Measurements from ENCODE around the gene FFAR1. TPM values are rescaled to one million over a fixed set of nuclear protein-coding genes. Genes with fewer than 3 reads are reported as not detected.

The FFAR1 gene
- polyA plus RNA-seq, 1 of the 3 experiments (the other 2 are of a cell fraction), result not detected

DNA sequence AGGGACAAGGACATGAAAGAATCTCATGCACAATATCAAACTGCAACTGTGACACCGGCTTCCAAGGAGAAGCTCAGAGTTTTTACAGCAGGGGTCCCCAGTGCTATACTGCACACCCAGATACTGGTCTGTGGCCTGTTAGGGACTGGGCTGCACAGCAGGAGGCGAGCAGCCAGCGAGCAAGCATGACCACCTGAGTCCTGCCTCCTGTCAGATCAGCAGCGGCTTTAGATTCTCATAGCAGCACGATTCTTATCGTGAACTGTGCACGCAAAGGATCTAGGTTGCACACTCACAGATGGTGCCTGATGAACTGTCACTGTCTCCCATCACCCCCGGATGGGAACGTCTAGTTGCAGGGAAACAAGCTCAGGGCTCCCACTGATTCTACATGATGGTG, 31.8 kb upstream of the FFAR1 start:
- Histone ChIP-seq H3K36me3 (replicated peaks in 1 of 2; ENCODE audit: control insufficient read depth in 1 of 2, insufficient read depth in 2 of 2, low read length in 1 of 2) (no peaks in the 10 kb centered on the region), H3K4me1 (ENCODE audit: control insufficient read depth in 1 of 2, insufficient read depth in 2 of 2, low read depth in 1 of 2, low read length in 1 of 2) (no peaks in the 10 kb centered on the region), H3K27ac (ENCODE audit: low read depth in 2 of 2, low read length in 1 of 2) (no peak overlapping the region), H4K20me1 (ENCODE audit: insufficient read depth) (no peaks in the 10 kb centered on the region), H3K9ac (no peak overlapping the region), H3K79me2 (ENCODE audit: insufficient read depth) (no peaks in the 10 kb centered on the region), H3F3A (replicated peaks; ENCODE audit: insufficient read depth) (no peaks in the 10 kb centered on the region), H3K4me3 (ENCODE audit: low read depth in 2 of 2, low read length in 1 of 2) (no peak overlapping the region), H3K27me3 (ENCODE audit: insufficient read depth) (no peaks in the 10 kb centered on the region), H3K9me2 (no peaks in the 10 kb centered on the region), H2AFZ (ENCODE audit: low read depth) (no peak overlapping the region), H3K4me2 (no peak overlapping the region), H3K9me3 (no peaks in the 10 kb centered on the region)
- ChIA-PET POLR2A (no interaction called here), CTCF (interaction anchor here (0.6 to 1.5 kb wide), 6 partner anchors 15 to 195 kb away, joined by 3 to 4 read pairs (median 4); no protein-coding TSS in a partner anchor)
- 33% methylated on average over 7 of the region's 9 CpGs for WGBS (ENCODE audit: low lambda C conversion rate)
- TF ChIP-seq YY1 (IDR thresholded peaks at IDR 0.05; ENCODE audit: low read depth) (no peak), JUND (IDR thresholded peaks at IDR 0.05) (no peak), RXRA (IDR thresholded peaks at IDR 0.05; ENCODE audit: borderline replicate concordance, low read depth) (no peak), TEAD4 (IDR thresholded peaks at IDR 0.05; ENCODE audit: borderline replicate concordance, insufficient read depth) (no peak), REST (IDR thresholded peaks at IDR 0.05; ENCODE audit: low read depth, low read length) (no peak), RAD21 (IDR thresholded peaks at IDR 0.05; ENCODE audit: low read length) (no peak), FOSL2 (IDR thresholded peaks at IDR 0.05; ENCODE audit: borderline replicate concordance, low read depth) (no peak), MEF2A (IDR thresholded peaks at IDR 0.05; ENCODE audit: borderline replicate concordance, low read depth) (no peak), NRF1 (IDR thresholded peaks at IDR 0.05; ENCODE audit: low read depth, low read length) (no peak), EZH2phosphoT487 (IDR thresholded peaks at IDR 0.05; ENCODE audit: borderline replicate concordance, low read depth) (no peak), NFIC (IDR thresholded peaks at IDR 0.05; ENCODE audit: borderline replicate concordance) (no peak), CHD2 (IDR thresholded peaks at IDR 0.05; ENCODE audit: low read length, partially characterized antibody) (no peak), IRF3 (IDR thresholded peaks at IDR 0.05; ENCODE audit: low read depth, low read length) (no peak)
- TF ChIP-seq, protein P1, sequence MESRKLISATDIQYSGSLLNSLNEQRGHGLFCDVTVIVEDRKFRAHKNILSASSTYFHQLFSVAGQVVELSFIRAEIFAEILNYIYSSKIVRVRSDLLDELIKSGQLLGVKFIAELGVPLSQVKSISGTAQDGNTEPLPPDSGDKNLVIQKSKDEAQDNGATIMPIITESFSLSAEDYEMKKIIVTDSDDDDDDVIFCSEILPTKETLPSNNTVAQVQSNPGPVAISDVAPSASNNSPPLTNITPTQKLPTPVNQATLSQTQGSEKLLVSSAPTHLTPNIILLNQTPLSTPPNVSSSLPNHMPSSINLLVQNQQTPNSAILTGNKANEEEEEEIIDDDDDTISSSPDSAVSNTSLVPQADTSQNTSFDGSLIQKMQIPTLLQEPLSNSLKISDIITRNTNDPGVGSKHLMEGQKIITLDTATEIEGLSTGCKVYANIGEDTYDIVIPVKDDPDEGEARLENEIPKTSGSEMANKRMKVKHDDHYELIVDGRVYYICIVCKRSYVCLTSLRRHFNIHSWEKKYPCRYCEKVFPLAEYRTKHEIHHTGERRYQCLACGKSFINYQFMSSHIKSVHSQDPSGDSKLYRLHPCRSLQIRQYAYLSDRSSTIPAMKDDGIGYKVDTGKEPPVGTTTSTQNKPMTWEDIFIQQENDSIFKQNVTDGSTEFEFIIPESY (IDR thresholded peaks at IDR 0.05; ENCODE audit: borderline replicate concordance, low read depth), result no peak
- TF ChIP-seq, protein P2, sequence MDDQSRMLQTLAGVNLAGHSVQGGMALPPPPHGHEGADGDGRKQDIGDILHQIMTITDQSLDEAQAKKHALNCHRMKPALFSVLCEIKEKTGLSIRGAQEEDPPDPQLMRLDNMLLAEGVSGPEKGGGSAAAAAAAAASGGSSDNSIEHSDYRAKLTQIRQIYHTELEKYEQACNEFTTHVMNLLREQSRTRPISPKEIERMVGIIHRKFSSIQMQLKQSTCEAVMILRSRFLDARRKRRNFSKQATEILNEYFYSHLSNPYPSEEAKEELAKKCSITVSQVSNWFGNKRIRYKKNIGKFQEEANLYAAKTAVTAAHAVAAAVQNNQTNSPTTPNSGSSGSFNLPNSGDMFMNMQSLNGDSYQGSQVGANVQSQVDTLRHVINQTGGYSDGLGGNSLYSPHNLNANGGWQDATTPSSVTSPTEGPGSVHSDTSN (IDR thresholded peaks at IDR 0.05), result no peak
- TF ChIP-seq, protein P3, sequence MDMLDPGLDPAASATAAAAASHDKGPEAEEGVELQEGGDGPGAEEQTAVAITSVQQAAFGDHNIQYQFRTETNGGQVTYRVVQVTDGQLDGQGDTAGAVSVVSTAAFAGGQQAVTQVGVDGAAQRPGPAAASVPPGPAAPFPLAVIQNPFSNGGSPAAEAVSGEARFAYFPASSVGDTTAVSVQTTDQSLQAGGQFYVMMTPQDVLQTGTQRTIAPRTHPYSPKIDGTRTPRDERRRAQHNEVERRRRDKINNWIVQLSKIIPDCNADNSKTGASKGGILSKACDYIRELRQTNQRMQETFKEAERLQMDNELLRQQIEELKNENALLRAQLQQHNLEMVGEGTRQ (IDR thresholded peaks at IDR 0.05; ENCODE audit: borderline replicate concordance, low read depth, low read length), result no peak
- no peak for DNase-seq

All from SK-N-SH (cell line).